GM19328 (cell line): Measurements from ENCODE around the gene TMEM221.

Experiments used
- ATAC-seq: cut with Tn5 transposase; IDR thresholded peaks from one replicate; pipeline ENCODE4 v1.9.1; 2021; ENCODE audit warnings: mild to moderate bottlenecking, moderate library complexity; ENCODE audit not compliant: unreplicated experiment

TMEM221 gene

GRCh38 chr19:17406887-17407196 lies 41.6 kb downstream of the TMEM221 start:
- no peak for ATAC-seq

DNA sequence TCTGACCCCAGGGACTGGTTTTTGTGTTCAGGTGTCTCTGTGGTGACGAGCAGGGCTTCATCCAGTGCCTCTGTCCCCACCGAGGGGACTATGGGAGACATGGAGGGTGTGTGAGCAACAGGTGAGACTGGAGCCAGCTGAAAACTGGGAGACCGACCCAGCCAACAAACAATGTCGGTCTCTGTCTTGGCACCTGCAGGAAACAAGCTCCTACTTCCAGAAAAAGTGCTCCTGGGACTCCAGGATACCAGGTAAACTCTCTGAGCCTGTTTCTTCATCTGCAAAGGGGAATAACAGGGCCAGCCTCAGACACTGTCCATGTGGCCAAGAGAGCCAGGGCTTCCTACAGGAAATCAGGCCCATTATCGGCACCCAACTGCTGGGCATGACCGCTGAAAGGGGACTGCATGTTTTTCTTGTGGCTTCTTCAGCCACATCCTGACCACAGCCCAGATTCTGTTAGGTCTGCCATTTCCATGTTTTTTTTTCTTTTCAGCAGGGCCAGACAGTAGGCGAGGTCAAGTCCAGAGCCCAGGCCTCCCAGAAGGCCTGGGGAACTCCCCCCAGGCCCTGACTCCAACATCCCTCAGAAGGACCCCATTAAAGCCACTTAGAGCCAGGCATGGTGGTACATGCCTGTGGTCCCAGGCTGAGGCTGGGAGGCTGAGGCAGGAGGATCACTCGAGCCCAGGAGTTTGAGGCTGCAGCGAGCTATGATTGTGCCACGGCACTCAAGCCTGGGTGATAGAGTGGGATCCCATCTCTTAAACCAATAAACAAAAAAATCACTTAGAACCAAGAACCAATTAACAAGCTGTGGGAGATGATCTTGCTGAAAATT lies 42.2 kb downstream of the TMEM221 start:
- peak; percentile 31 for ATAC-seq

- peak; percentile 75 for ATAC-seq
Measured at GRCh38 chr19:17405250-17406045, 43.0 kb downstream of the TMEM221 start, which contains the start of gene BST2. Gene BST2 (minus strand): TSS chr19:17405630. CDS start chr19:17405575, 55 bp downstream.

GRCh38 chr19:17404621-17405249 lies 43.7 kb downstream of the TMEM221 start:
- no peak for ATAC-seq

- no peak for ATAC-seq
Measured at GRCh38 chr19:17404015-17404414, 44.5 kb downstream of the TMEM221 start.

DNA sequence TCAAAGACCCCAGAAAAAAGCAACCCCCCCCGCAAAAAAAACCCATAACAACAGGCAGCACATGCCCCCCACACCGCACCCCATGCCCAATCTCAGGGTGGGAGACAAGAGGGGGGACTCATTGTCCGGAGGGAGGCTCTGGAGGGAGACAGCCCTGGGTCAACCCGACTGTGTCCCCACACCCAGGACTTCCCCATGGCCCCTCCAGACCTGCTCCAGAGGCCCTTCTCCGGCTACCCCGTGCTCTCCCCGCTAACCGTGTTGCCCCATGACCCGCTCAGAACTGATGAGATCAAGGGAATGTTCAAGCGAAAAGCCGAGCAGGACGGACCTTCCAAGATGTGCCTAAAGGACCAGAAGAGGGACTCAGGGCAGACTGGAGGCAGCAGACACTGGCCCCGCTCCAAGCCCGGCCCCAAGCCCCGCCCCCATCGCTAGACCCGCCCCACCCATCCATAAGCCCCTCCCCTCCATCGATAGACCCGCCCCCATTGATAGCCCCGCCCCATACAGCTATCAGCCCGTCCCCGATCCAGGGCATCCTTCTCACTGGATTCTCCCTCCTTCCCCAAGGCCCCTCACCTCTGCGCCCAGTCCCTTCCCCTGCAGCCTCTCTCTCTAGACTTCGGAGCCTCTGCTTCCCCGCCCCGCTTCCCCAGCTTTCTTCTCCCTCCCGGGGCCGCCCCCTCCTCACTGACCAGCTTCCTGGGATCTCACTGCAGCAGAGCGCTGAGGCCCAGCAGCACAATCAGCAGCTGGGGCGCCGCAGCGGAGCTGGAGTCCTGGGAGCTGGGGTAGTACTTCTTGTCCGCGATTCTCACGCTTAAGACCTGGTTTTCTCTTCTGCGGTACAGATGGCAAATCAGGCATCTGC lies 45.2 kb downstream of the TMEM221 start:
- no peak for ATAC-seq

DNA sequence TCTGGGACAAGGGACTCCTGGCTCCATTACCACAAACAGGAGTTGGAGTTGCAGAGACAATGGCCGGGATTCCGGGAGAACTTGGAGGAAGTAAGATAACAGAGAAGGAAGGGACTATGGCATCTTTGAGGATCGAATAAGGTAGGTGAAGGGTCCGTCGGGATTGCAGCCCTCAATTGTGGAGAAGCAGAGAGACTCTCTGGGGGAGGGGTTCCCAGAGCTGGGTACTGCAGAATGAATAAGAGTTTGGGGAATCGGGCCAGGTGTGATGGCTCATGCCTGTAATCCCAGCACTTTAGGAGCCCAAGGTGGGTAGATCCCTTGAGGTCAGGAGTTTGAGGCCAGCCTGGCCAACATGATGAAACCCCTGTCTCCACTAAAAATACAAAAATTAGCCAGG lies 46.8 kb downstream of the TMEM221 start:
- ATAC-seq: no peak

GRCh38 chr19:17398902-17399527 lies 49.5 kb downstream of the TMEM221 start:
- no peak for ATAC-seq

GRCh38 chr19:17394891-17395415 lies 53.5 kb downstream of the TMEM221 start:
- ATAC-seq: no peak

DNA sequence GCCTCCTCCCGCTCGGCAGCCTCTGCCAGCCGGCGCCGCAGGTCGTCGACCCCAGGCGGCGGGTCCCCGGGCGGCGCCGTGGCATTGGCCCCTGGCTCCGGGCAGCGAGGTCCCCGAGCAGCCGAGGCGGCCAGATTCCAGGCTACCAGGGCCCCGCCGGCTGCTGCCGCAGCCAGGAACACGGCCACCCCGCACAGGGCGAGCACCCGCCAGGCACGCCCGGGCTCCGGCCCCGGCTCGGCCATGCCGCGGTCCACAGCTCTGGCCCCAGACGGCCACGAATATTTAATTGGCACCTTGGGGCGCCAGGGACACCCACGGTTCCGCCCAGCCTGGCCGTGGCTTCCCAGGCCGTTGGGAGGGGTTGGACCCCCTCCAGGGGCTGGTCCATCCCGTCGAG lies 54.6 kb downstream of the TMEM221 start, which contains the start of gene CCDC194:
Gene CCDC194 (minus strand): TSS at position 283 of the 400 bp plus-strand sequence. CDS start 38 bp downstream, at position 245.
- no peak for ATAC-seq

GRCh38 chr19:17393002-17393401 lies 55.5 kb downstream of the TMEM221 start:
- ATAC-seq: no peak

DNA sequence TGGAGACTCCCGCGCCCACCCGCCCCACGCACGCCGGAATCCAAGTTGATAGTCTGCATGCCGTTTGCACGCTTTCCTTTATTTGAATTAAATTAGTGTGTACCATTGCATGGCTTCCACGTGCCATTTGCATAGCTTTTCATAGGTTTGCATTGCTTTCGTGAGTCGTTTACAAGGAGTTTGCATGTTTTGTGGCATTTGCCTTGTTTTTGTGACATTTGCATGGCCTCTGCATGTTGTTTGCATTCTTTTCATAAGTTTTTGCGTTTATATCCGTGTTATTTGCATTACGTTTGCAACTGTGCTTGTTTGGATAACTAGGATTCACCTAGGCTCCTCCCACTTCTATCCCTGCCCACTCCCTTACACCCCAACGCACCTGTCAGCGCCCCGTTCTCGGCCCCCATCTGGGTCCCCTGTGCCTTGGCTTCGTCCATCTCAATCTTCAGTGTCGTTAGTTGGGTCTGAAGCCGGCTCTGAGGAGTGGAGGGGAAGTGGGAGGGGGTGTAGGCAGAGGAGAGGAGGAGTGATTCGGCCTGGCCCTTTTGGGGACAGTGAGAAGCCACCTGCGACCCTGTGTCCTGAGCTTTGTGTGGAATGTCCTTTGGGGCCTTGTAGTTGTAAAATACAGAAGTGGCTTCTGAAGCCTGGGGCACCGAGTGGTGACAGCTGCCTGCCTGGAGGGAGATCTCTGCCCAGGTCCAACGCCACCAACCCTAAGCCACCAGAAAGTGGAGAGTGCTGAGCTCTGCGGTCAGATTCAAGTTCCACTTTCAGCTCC lies 56.9 kb downstream of the TMEM221 start:
- no peak for ATAC-seq

GRCh38 chr19:17390665-17391370 lies 57.6 kb downstream of the TMEM221 start:
- ATAC-seq: peak; percentile 88

DNA sequence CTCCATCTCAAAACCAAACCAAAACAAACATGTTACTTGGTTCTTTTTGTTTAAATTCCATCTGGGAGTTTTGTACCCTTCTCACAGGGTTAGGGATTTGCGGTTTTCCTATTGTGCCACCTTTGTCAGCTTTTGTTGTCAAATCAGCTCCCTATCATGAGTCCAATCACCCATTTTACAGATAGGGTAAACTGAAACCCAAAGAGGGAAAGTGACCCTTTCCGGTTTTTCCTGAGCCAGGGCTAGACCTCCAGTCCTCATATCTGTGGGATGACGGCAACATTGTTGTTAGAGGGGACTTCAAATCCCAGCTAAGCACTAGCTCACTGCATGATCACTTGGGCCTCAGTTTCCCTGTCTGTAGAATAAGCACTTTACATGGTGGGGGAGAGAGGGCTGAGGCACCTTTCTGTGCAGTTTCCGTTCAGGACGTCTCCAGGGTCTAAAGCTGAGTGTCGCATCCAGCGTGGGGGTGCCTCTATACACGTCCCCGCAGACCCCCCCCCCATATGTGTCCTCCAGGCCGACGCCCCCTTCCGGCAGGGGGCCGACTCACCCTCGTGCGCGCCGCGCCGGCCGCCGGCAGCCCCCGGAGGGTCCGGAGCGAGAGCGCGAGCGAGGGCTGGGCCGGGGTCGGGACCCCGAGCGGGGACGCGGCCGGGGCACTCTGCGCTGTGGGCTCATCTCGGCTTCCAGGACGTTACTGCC lies 58.4 kb downstream of the TMEM221 start:
- ATAC-seq: no peak

DNA sequence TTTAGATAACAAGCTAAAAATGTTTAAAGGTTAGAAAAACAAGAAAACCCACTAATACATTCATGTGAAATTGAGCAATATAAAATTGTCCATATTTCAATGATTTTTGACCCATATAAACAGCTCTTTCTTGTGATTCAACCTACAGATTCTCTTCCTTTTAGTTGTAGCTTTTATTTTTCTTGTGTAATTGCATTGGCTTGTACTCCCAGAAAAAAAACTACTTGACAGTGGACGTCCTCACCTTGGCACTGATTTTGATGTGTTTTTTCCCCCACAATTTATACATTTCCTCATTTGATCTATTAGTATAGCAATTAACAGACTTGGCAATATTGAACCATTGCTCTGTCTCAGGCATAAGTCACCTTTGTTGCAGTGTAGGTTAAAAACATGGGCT lies 59.2 kb downstream of the TMEM221 start:
- no peak for ATAC-seq

GRCh38 chr19:17385878-17386611 lies 62.4 kb downstream of the TMEM221 start:
- no peak for ATAC-seq
